NCI-H446 treated with DMSO at 0.1 percent for 48 hours (cell line): ENCODE measurements around the gene MAGEA8.
"Not testable (repeated sequence)": the region's sequence is repeated elsewhere in the genome, so short reads cannot be mapped to it uniquely, and the experiment has no call there.

Experiments used
- DNase-seq: peaks from one replicate; lab custom pipeline; 2025; lab: John Stamatoyannopoulos, UW

The MAGEA8 gene

GRCh38 chrX:149903889-149904748, 23.1 kb downstream of the MAGEA8 start:
- DNase-seq = no peak

- no peak for DNase-seq
Observed at GRCh38 chrX:149908308-149908707, 27.3 kb downstream of the MAGEA8 start.

GRCh38 chrX:149908727-149909126, 27.7 kb downstream of the MAGEA8 start:
- DNase-seq = no peak

- no peak for DNase-seq
Observed at GRCh38 chrX:149909324-149910177, 28.6 kb downstream of the MAGEA8 start.

DNA sequence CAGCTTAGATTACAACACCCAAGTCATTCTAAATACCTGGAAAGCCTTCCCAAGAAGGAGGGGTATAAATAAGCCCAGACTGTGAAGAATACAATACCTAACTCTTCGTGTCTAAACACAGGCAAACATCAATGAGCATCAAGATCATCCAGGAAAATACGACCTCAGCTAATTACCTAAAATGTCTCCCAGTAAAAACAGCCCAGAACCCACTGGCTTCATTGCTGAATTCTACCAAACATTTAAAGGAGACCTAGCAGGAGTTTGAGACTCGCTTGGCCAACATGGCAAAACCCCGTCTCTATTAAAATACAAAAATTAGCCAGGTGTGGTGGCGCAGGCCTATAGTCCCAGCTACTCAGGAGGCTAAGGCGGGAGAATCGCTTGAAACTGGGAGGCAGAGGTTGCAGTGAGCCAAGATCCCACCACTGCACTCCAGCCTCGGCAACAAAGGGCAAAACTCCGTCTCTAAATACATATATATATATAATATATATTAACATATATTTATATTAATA, 29.3 kb downstream of the MAGEA8 start:
- no peak for DNase-seq

GRCh38 chrX:149916745-149917392, 35.9 kb downstream of the MAGEA8 start:
- DNase-seq = no peak

DNA sequence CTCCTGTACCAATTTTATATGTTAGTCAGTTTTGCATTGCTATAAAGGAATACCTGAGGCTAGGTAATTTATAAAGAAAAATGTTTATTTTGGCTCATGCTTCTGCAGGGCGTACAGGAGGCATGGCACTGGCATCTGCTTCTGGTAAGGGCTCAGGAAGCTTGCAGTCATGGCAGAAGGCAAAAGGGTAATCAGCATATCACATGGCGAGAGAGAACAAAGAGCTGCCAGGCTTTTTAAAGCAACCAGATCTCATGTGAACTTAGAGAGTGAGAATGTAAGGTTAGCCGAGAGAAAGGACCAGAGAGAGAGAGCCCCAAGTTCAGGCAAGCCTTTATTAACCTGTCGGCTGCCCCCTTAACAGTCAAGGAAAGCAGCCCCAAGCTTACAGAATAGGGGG, 42.9 kb downstream of the MAGEA8 start:
- DNase-seq = not testable (repeated sequence)

DNA sequence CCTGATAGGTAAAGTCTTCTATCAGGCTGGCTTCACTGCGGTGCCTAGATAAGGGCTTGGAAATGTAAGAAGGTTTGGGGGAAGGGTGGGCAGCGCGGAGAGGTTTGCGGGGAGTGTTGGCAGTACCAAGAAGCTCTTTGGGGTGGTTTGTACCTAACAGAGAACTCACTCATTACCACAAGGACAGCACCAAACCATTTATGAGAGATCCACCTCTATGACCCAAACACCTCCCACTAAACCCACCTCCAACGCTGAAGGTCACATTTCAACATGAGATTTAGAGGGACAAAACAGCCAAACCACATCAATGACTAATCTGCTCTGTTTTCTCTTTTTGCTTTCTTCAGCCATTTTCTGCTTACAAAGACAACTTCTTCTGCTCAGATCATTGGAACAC, 43.5 kb downstream of the MAGEA8 start:
- not testable (repeated sequence) for DNase-seq

- DNase-seq = not testable (repeated sequence)
Observed at GRCh38 chrX:149927245-149927963, 46.4 kb downstream of the MAGEA8 start.

- DNase-seq = not testable (repeated sequence)
Observed at GRCh38 chrX:149927964-149928258, 46.9 kb downstream of the MAGEA8 start.

- not testable (repeated sequence) for DNase-seq
Observed at GRCh38 chrX:149928635-149929034, 47.7 kb downstream of the MAGEA8 start.

GRCh38 chrX:149929400-149929799, 48.4 kb downstream of the MAGEA8 start, which contains the start of gene HSFX4:
Gene HSFX4, plus strand, starts transcription at chrX:149929573. Its CDS starts 72 bp downstream, at chrX:149929645.
- not testable (repeated sequence) for DNase-seq

DNA sequence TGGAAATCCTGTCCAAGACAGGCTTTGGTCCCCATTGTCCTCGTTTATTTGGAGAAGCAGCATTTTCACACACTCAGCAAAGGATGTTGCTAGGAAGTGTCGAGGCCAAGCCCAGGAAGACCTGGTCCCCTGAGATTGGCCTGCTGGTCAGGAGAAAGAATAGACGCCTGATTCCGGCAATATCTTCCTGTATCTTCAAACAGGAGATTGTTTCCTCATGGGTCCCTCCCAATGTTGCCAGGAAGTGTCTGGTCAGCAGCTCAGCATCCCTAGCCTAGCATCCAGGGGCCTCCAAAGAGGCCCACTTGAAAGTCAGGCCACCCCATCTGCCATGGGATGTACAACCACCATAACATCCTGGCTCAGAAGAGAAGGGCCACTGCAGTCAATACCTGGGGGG, 50.4 kb downstream of the MAGEA8 start:
- not testable (repeated sequence) for DNase-seq

DNA sequence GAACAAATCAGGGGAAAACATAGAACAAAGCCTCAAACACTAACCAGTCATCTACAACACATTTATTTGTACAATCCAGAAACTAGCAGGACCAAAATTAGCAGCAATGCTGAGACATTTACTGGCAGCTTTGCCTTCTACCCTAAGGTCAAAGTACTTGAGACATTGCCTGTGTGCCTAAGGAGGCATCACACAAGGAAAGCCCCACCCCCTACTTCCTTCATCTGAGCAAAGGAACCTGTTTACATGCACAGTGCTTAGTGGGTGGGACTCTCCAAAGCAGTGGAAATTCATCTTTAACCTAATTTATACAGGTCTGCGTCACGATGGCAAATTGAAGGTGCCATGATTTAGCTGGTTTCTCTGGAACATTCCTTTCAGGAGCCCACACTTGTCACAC, 51.2 kb downstream of the MAGEA8 start:
- not testable (repeated sequence) for DNase-seq

DNA sequence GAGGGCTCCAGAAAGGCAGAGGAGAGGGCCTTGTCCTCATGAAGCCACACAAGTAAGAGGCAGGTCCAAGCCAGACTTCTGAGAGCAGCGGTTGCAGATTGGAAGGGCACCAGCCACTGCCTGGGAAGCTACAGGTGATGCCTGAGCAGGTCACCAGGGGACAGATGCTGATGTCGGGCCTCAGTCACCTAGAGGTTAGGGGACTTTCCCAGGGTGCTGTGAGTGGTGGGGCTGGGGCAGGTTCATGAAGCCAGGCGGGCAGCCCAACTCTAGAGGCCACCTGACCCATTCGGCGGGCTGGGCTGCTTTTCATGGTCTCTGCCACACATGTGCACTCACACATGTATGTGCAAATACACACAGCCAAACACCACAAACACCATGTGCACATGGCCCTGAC, 52.0 kb downstream of the MAGEA8 start:
- DNase-seq = not testable (repeated sequence)

- not testable (repeated sequence) for DNase-seq
Observed at GRCh38 chrX:149933547-149933946, 52.6 kb downstream of the MAGEA8 start.
